Fibroblast of villous mesenchyme (primary cell): ENCODE measurements around the gene PEG3. TPM values are rescaled to one million over a fixed set of nuclear protein-coding genes. Genes with fewer than 3 reads are reported as not detected.
"Not testable (repeated sequence)": the region's sequence is repeated elsewhere in the genome, so short reads cannot be mapped to it uniquely, and the experiment has no call there.

Source experiments
- DNase-seq: peaks from one replicate; pipeline ENCODE4 v3.0.0-alpha.2; 2010; ENCODE audit warnings: low read depth
- H3K4me3 ChIP-seq: 2 replicates; pipeline ENCODE4 v1.5.1; 2011; ENCODE audit warnings: low read depth, mild to moderate bottlenecking, low read length
- total RNA-seq: library from RNA; depleted of rRNA; stranded (reverse); fragments of >200 nt; gene quantifications from 2 replicates; pipeline ENCODE4 v1.2.3, GENCODE V29; 2012
- TF ChIP-seq, protein P1 (sequence below): IDR thresholded peaks from 2 replicates; pipeline ENCODE4 v1.5.1; 2012; ENCODE audit warnings: low read depth, mild to moderate bottlenecking, low read length; ENCODE audit not compliant: insufficient read depth

Gene PEG3
- total RNA-seq, 1 donor = 0.43 TPM

DNA sequence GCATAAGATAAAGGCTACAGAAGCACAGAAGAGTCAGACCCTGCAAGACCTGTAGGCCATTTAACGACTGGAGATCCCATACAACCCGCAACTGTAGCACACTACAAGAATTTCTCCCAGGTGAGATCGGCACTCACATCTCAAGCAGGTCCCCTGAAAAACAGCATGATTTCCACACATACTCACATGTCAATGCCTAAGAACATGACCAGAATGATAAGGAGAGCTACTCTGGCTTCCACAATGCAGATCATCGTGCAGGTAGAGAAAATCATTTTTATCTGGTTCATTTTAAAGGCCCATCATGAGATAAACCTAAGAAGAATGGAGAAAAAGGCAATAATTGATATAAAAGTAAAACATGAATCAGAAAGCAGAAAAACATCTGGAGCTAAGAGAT, 17.5 kb upstream of the PEG3 start:
- no peak overlapping the region for H3K4me3 ChIP-seq
- TF ChIP-seq, protein P1, sequence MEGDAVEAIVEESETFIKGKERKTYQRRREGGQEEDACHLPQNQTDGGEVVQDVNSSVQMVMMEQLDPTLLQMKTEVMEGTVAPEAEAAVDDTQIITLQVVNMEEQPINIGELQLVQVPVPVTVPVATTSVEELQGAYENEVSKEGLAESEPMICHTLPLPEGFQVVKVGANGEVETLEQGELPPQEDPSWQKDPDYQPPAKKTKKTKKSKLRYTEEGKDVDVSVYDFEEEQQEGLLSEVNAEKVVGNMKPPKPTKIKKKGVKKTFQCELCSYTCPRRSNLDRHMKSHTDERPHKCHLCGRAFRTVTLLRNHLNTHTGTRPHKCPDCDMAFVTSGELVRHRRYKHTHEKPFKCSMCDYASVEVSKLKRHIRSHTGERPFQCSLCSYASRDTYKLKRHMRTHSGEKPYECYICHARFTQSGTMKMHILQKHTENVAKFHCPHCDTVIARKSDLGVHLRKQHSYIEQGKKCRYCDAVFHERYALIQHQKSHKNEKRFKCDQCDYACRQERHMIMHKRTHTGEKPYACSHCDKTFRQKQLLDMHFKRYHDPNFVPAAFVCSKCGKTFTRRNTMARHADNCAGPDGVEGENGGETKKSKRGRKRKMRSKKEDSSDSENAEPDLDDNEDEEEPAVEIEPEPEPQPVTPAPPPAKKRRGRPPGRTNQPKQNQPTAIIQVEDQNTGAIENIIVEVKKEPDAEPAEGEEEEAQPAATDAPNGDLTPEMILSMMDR = no peak
- no peak for DNase-seq

DNA sequence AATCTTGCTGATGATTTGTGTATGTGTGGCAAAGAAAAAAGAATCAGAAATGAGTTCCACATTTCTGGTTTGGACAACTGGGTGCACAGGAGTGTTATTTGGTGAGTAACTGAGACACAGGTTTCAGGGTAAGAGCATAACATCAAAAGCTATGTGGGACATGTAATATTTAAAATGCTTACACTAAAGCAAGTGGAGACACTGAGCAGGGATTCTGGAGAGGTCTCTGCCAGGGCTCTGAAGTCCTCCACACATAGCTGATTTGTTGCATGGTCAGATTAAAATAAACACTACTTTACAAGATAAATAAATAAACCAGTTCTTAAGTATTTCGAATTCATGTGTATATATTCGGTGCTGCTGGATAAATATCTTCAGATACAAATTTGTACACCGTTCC, 16.3 kb upstream of the PEG3 start:
- TF ChIP-seq, protein P1 = no peak

DNA sequence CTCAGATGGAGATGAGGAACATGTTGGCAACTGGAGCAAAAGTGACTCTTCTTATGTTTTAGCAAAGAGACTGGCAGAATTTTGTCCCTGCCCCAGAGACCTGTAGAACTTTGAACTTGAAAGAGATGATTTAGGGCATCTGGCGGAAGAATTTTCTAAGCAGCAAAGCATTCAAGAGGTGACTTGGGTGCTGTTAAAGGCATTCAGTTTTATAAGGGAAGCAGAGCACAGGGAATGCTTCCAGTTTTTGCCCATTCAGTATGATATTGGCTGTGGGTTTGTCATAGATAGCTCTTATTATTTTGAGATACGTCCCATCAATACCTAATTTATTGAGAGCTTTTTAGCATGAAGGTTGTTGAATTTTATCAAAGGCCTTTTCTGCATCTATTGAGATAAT, 11.8 kb upstream of the PEG3 start:
- not testable (repeated sequence) for DNase-seq, H3K4me3 ChIP-seq

More for the DNA sequence above, 16.3 kb upstream of the PEG3 start:
- no peak for DNase-seq
- H3K4me3 ChIP-seq = no peak overlapping the region

DNA sequence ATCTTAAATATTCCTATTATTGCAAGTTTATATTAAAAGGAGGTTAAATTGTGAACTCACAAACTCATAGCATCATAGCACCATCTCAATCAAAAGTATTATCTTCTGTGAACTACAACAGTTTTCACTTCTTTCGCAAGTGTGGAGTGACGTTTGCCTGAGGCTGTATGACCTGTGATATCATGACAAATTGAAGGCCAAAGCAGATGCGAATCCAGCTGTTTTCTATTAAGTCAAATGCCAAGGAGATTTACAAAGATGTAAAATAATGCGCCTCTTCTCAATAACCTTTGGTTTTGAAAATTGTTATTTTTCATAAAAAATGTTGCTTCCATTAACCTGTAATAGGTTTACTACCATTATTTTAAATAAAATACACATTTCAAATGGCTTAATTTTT, 7.6 kb upstream of the PEG3 start:
- TF ChIP-seq, protein P1 = no peak
- no peak overlapping the region for H3K4me3 ChIP-seq
- DNase-seq = no peak

DNA sequence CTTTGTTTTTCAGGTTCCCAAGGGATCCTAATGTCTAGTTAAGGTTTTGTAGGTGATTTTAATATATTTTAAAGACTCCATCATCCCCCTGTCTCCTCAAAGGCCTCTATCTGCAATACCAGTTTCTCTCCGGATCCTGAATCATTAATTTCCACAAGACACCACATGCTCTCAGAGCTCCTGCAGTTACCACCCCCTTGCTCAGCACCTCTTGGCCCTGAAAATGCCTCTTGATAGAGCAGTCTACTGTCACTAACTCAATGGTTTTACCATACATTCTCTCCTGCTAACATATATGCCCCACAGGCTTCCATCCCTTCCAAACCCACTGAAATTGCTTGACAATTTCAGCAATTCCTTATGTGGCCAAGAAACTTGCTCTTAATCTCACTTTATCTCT, 1.9 kb upstream of the PEG3 start:
- TF ChIP-seq, protein P1 = no peak
- no peak overlapping the region for H3K4me3 ChIP-seq
- DNase-seq = no peak

DNA sequence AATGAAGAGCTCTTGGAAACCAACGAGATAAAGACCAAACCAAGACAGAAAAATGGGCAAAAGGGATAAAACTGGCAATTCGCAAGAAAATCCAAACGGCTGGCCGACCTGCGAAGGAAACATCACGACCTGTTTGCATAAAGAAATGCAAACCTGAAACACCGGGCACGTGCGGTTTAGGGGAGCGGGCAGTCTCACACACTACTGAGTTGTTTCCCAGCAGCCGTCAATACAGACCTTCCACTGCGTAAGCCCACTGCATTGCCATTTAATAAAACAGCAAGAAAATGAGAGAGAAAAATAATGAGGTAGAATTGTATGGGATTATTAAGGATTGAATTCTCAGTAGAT, 642 bp upstream of the PEG3 start:
- no peak for DNase-seq
- TF ChIP-seq, protein P1 = no peak
- no peak overlapping the region for H3K4me3 ChIP-seq

DNA sequence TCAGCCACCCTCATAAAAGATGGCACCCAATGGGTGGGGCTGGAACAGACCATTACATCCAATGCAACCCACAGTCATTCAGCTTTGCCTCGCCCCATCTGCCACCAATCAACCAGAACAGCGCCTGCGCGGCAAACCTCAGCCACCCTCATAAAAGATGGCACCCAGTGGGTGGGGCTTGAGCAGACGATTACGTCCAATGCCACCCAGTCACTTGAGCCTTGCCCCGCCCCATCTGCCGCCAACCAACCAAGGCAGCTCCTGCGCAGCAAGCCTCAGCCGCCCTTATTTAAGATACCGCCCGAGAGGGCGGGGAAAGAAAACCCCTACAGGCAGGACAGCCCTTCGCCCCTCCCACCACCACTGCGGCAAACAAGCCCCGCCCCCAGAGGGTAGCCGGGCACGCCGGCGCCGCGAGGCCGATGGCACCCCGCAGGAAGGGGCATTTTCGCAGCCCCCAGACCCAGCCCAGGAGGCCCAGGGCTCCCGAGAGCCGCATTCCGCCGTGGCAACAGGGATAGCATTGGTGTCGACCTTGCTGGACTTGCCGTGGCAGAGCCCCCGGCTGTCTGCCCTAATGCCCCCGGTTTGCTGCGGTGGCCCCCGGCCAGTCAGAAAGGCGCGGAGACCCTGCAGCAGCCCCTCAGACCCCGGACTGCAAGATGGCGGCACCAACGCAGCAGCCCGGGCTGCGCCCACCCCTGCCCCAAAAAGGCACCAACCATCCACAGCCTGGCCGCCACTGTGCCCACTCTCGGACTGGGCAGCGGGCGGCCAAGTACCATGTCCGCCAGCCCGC, 675 bp downstream of the PEG3 start:
- TF ChIP-seq, protein P1 = no peak
- DNase-seq = peak; percentile 83
- peak overlapping the region; percentile 52 for H3K4me3 ChIP-seq
